Lower leg skin (tissue), 3 donors: ENCODE data around the gene AFF2.

Source experiments
- CTCF ChIP-seq, 3 donors: fragments of 450-650 bp; IDR thresholded peaks; one replicate each; pipeline ENCODE4 v1.5.1; 2016; ENCODE audit warnings: antibody characterized with exemption in 3 of 3, mild to moderate bottlenecking in 3 of 3, moderate library complexity in 2 of 3
- POLR2A ChIP-seq, 2 donors: fragments of 450-650 bp; IDR thresholded peaks; one replicate each; pipeline ENCODE4 v1.6.1; 2016 to 2017; ENCODE audit warnings: antibody characterized with exemption in 2 of 2, mild to moderate bottlenecking in 1 of 2, moderate library complexity in 1 of 2

DNA sequence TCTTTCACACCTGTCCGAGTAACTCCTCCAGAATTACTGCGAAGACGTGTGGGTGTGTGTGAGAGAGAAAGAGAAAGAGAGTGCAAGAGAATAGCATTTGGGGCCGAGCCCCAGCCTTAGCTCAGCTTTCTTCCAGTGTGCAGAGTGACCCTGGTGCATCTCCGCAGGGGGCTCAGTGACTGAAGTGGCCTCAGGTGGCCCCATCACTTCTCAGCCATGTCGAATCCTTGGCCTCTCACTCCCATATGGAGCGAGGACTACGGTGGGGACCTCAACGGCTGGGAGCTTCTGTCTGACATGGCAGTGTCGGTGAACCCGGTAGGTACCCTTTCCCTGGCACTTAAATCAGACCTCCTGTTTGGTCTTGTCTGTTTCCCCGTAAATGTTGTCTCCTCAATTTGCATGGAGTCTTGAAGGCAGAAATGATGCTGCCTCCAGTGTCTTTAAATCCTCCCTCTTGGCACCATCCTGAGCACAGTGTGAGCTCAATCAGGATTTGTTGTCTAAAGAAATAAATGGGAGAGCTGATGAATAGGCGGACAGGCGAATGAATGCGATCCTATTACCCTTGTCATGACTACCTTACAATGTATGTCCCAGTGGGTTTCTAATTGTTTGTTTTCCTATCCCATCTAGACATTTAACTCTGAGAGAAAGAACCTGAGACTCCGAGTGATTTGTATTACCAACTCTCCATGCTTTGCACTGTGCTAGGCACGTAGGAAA is 305.9 kb downstream of the AFF2 start:
- TF ChIP-seq CTCF (IDR thresholded peaks at IDR 0.05) (no peak), POLR2A (IDR thresholded peaks at IDR 0.05) (no peak)
